Vagina (tissue), 2 donors: ENCODE measurements around the gene MBOAT2.

Source experiments
- POLR2A ChIP-seq, 2 donors: fragments of 450-650 bp; IDR thresholded peaks; one replicate each; pipeline ENCODE4 v1.6.1; 2017; ENCODE audit warnings: antibody characterized with exemption in 2 of 2, mild to moderate bottlenecking in 2 of 2, moderate library complexity in 2 of 2
- POLR2AphosphoS5 ChIP-seq, 2 donors: sonication (generic); formaldehyde crosslinking; IDR thresholded peaks; one replicate each; pipeline ENCODE4 v1.9.0; 2017; ENCODE audit warnings: antibody characterized with exemption in 2 of 2, mild to moderate bottlenecking in 2 of 2, low read depth in 1 of 2; ENCODE audit not compliant: insufficient read depth in 1 of 2
- TF ChIP-seq, protein P1 (sequence below), 3 experiments: fragments of 450-650 bp in 2 of 3; fragments of 200-600 bp in 1 of 3; sonication (generic) in 1 of 3; IDR thresholded peaks; one replicate each; pipeline ENCODE4 v1.5.1; 2017 to 2019; ENCODE audit warnings: antibody characterized with exemption in 3 of 3, mild to moderate bottlenecking in 2 of 3, moderate library complexity in 2 of 3

DNA sequence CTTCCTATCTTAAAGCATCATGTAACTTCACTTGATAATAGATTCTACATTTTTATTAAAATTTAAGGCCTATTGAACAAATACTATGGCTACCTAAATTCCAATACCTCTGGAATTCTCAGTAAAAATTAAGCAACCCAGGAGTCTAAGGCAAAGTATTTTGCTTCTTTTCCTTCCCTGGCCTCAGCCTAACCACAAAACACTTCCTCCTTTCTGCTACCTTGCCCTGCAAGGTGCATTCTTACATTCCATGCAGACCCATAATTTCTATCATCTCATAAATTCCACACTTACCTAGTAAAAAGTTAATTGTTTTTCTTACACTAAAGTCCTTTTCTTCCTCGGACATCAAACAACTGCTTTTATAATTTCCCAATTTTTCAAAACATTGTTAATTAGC, 3.7 kb downstream of the MBOAT2 start:
- TF ChIP-seq, protein P1, sequence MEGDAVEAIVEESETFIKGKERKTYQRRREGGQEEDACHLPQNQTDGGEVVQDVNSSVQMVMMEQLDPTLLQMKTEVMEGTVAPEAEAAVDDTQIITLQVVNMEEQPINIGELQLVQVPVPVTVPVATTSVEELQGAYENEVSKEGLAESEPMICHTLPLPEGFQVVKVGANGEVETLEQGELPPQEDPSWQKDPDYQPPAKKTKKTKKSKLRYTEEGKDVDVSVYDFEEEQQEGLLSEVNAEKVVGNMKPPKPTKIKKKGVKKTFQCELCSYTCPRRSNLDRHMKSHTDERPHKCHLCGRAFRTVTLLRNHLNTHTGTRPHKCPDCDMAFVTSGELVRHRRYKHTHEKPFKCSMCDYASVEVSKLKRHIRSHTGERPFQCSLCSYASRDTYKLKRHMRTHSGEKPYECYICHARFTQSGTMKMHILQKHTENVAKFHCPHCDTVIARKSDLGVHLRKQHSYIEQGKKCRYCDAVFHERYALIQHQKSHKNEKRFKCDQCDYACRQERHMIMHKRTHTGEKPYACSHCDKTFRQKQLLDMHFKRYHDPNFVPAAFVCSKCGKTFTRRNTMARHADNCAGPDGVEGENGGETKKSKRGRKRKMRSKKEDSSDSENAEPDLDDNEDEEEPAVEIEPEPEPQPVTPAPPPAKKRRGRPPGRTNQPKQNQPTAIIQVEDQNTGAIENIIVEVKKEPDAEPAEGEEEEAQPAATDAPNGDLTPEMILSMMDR (IDR thresholded peaks at IDR 0.05): no peak
- TF ChIP-seq POLR2A (IDR thresholded peaks at IDR 0.05) (no peak), POLR2AphosphoS5 (IDR thresholded peaks at IDR 0.05; ENCODE audit: insufficient read depth in 1 of 2, low read depth in 1 of 2) (no peak)
